GM12891 (cell line): ENCODE results near the gene NUDT17.

Experiments used
- POLR2A ChIP-seq: IDR thresholded peaks from 2 replicates; pipeline ENCODE4 v1.6.1; 2011; ENCODE audit warnings: low read depth, low read length, control low read depth
- TAF1 ChIP-seq: IDR thresholded peaks from 2 replicates; pipeline ENCODE4 v1.6.1; 2011; ENCODE audit warnings: low read depth, low read length, control low read depth

- no peak for TF ChIP-seq POLR2A
- no peak for TF ChIP-seq TAF1
These were observed 46.4 kb downstream of the NUDT17 start for GRCh38 chr1:145891587-145892485.
